Coronary artery (tissue), 2 donors: ENCODE data around the gene ASB1.

ENCODE experiments used
- DNase-seq: peaks from one replicate; pipeline ENCODE4 v3.0.0-alpha.2; 2017; ENCODE audit warnings: low spot score
- H3K27ac ChIP-seq, 2 donors: fragments of 200-600 bp; sonication (generic); one replicate each; pipeline ENCODE4 v1.5.1; 2016 to 2019
- H3K4me3 ChIP-seq: fragments of 200-600 bp; sonication (generic); 2 replicates; pipeline ENCODE4 v1.5.1; 2016; ENCODE audit warnings: mild to moderate bottlenecking, moderate library complexity
- CTCF ChIP-seq: fragments of 200-600 bp; sonication (generic); IDR thresholded peaks from one replicate; pipeline ENCODE4 v1.5.1; 2019; ENCODE audit warnings: antibody characterized with exemption

ASB1 gene

DNA sequence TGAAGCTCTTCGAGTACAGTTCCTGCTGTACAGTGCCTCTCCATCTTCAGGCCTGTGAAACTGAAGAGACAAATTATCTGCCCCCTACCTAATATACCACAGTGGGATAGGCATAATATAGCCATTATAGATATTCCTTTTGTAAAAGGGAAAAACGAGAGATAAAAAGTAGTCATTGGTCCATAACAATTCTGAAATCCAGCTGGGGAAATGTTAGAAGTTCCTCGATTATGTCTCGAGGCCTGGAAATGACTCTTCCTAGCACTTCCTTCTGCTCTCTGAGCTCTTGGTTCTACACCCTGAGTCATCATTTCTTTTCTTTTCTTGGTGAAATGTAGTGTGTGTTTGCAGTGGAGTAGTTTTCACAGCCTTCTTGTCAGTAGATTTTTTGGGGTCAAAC, 51.5 kb downstream of the ASB1 start:
- Histone ChIP-seq H3K4me3 (no peak overlapping the region), H3K27ac (no peak overlapping the region)
- DNase-seq = no peak
- TF ChIP-seq CTCF = no peak

GRCh38 chr2:238479847-238480246, 53.1 kb downstream of the ASB1 start:
- DNase-seq = no peak
- TF ChIP-seq CTCF = no peak
- no peak overlapping the region for H3K4me3 ChIP-seq
- H3K27ac ChIP-seq = no peak overlapping the region

GRCh38 chr2:238483021-238483420, 56.3 kb downstream of the ASB1 start:
- Histone ChIP-seq H3K4me3 (no peak overlapping the region), H3K27ac (no peak overlapping the region)
- TF ChIP-seq CTCF = no peak
- no peak for DNase-seq

GRCh38 chr2:238483656-238484055, 56.9 kb downstream of the ASB1 start:
- Histone ChIP-seq H3K4me3 (no peak overlapping the region), H3K27ac (no peak overlapping the region)
- DNase-seq = no peak
- TF ChIP-seq CTCF = no peak

GRCh38 chr2:238484522-238485452, 58.1 kb downstream of the ASB1 start:
- DNase-seq = no peak
- no peak overlapping the region for H3K27ac ChIP-seq
- no peak for TF ChIP-seq CTCF
- no peak overlapping the region for H3K4me3 ChIP-seq

DNA sequence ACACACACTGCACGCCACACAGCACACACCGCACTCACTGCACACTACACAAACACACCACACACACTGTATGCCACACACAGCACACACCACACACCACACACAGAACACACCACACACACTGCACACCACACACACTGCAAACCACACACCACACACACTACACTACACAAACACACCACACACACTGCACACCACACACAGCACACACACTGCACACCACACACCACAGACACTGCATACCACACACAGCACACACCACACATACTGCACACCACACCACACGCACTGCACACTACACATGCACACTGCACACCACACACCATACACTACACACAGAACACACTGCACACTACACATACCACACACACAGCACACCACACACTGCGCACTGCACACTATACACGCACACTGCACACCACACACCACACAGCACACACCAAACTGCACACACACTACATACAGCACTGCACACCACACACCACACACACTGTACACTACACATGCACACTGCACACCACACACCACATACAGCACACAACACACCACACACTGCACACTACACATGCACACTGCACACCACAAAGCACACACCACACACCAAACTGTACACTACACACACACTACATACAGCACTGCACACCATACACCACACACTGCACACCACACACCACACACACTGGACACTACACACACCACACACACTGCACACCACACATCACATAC, 59.6 kb downstream of the ASB1 start:
- TF ChIP-seq CTCF = no peak
- H3K4me3 ChIP-seq = no peak overlapping the region
- H3K27ac ChIP-seq = no peak overlapping the region
- DNase-seq = no peak
